Right cardiac atrium (tissue), 5 donors: ENCODE results near the gene TRPC3. TPM values are rescaled to one million over a fixed set of nuclear protein-coding genes. Genes with fewer than 3 reads are reported as not detected.

Experiments
- ATAC-seq, 2 donors: fragments of 200-7000 bp; cut with Tn5 transposase; one replicate each; pipeline versions ENCODE4 v1.8.0 to v1.9.1; 2020; ENCODE audit warnings: moderate library complexity in 2 of 2, mild to moderate bottlenecking in 1 of 2
- DNase-seq, 3 donors: peaks; one replicate each; pipeline ENCODE4 v3.0.0-alpha.2; 2020
- H3K27ac ChIP-seq: one replicate; pipeline ENCODE4 v1.5.1; 2013; ENCODE audit warnings: mild to moderate bottlenecking, low read length, control low read depth, moderate library complexity
- H3K27me3 ChIP-seq: one replicate; pipeline ENCODE4 v1.6.1; 2013; ENCODE audit not compliant: control insufficient read depth, insufficient read depth
- H3K4me1 ChIP-seq: one replicate; pipeline ENCODE4 v1.6.1; 2013; ENCODE audit warnings: low read length; ENCODE audit not compliant: control insufficient read depth, insufficient read depth
- H3K4me3 ChIP-seq: one replicate; pipeline ENCODE4 v1.5.1; 2013; ENCODE audit warnings: low read length, control low read depth
- H3K9me3 ChIP-seq: one replicate; pipeline ENCODE4 v1.6.1; 2013; ENCODE audit warnings: low read length; ENCODE audit not compliant: control insufficient read depth
- WGBS: extraction: QIAGEN DNeasy Blood & Tissue Kit; methylation state at CpG from one replicate; pipeline ENCODE4 v1.1.7; 2013; 5-methylcytosine and 5-hydroxymethylcytosine counted together
- intact Hi-C, 4 donors: fragments of 100-400 bp; cut with DNase I; formaldehyde crosslinking; loops; one replicate each; pipeline versions ENCODE4 v1.11.0 to v1.14.0; 2022 to 2023
- polyA plus RNA-seq: library from polyadenylated mRNA; stranded (reverse); fragments of 200-250 nt; gene quantifications from one replicate; pipeline ENCODE4 v1.2.3, GENCODE V29; 2013
- total RNA-seq, 4 donors: library from RNA; stranded (reverse); fragmentation: NEBNext Ultra II Directional; extraction: Animal tissue kit (Norgen Biotek cat#: 25700); gene quantifications; one replicate each; pipeline ENCODE4 v1.2.1, GENCODE V29; 2021
- donor health status: healthy with polysubstance abuse.
- donor health status: DM: no; HTN: yes; CAD: no.
- donor health status: DM: no; HTN: no; CAD: no.
- donor health status: DM: no; HTN: yes; CAD: no; lungs with severe emphysema.
- donor health status: DM: yes; HTN: yes; CAD: no.

TRPC3 gene
- total and polyA plus RNA-seq, 5 donors, result 0.09 to 0.34 (median 0.20) TPM

GRCh38 chr4:121873604-121874003, 78.3 kb downstream of the TRPC3 start:
- DNase-seq (no peak), ATAC-seq (no peak)
- Histone ChIP-seq H3K4me1 (no peaks in the 10 kb centered on the region), H3K4me3 (no peak overlapping the region), H3K27me3 (no peaks in the 10 kb centered on the region), H3K9me3 (no peaks in the 10 kb centered on the region), H3K27ac (no peak overlapping the region)
- WGBS, result 46% methylated on average over 3 of the region's 3 CpGs
- intact Hi-C loops, result no loop called here

GRCh38 chr4:121869841-121870822, 81.7 kb downstream of the TRPC3 start, which contains the start of gene BBS7:
TSS of gene BBS7 (minus strand) at chr4:121870474. CDS start at chr4:121870313, 161 bp downstream.
- H3K27me3 ChIP-seq, result no peaks in the 10 kb centered on the region
- H3K9me3 ChIP-seq, result no peaks in the 10 kb centered on the region
- peak; percentile 99 to 100 (median 99) for DNase-seq
- peak within 1 kb of the TSS; percentile 91 for H3K4me3 ChIP-seq
- intact Hi-C loops, result no loop called here
- under 1% methylated on average over 58 of the region's 58 CpGs for WGBS
- peak; percentile 100 for ATAC-seq
- H3K4me1 ChIP-seq, result no peaks in the 10 kb centered on the region
- H3K27ac ChIP-seq, result peak within 1 kb of the TSS; percentile 74

- no peak for DNase-seq
- intact Hi-C loops, result no loop called here
Measured at GRCh38 chr4:121863799-121864198, 88.1 kb downstream of the TRPC3 start.

GRCh38 chr4:121861426-121861825, 90.4 kb downstream of the TRPC3 start:
- intact Hi-C loops, result no loop called here
- WGBS, result 89% methylated on average over 2 of the region's 2 CpGs

More at GRCh38 chr4:121863799-121864198, 88.1 kb downstream of the TRPC3 start:
- ATAC-seq, result no peak
- Histone ChIP-seq H3K27ac (no peak overlapping the region), H3K4me1 (no peaks in the 10 kb centered on the region), H3K4me3 (no peak overlapping the region), H3K27me3 (no peaks in the 10 kb centered on the region), H3K9me3 (no peaks in the 10 kb centered on the region)
- WGBS, result 86% methylated on average over 7 of the region's 7 CpGs

GRCh38 chr4:121860121-121860520, 91.7 kb downstream of the TRPC3 start:
- Histone ChIP-seq H3K27me3 (no peaks in the 10 kb centered on the region), H3K4me1 (no peaks in the 10 kb centered on the region), H3K27ac (no peak overlapping the region), H3K4me3 (no peak overlapping the region), H3K9me3 (no peaks in the 10 kb centered on the region)
- ATAC-seq (no peak), DNase-seq (no peak)
- intact Hi-C loops, result no loop called here

More at GRCh38 chr4:121861426-121861825, 90.4 kb downstream of the TRPC3 start:
- Histone ChIP-seq H3K4me3 (no peak overlapping the region), H3K4me1 (no peaks in the 10 kb centered on the region), H3K27ac (no peak overlapping the region), H3K9me3 (no peaks in the 10 kb centered on the region), H3K27me3 (no peaks in the 10 kb centered on the region)
- ATAC-seq (no peak), DNase-seq (no peak)

- no peaks in the 10 kb centered on the region for H3K9me3 ChIP-seq
- no peak overlapping the region for H3K27ac ChIP-seq
- no peak overlapping the region for H3K4me3 ChIP-seq
- no peaks in the 10 kb centered on the region for H3K4me1 ChIP-seq
- intact Hi-C loops, result no loop called here
- no peak for DNase-seq
- no peaks in the 10 kb centered on the region for H3K27me3 ChIP-seq
- no peak for ATAC-seq
- WGBS, result 91% methylated on average over 1 of the region's 1 CpG
Measured at GRCh38 chr4:121851354-121851753, 100.5 kb downstream of the TRPC3 start.

GRCh38 chr4:121846662-121847061, 105.2 kb downstream of the TRPC3 start:
- intact Hi-C loops, result no loop called here
- Histone ChIP-seq H3K27ac (no peak overlapping the region), H3K9me3 (no peaks in the 10 kb centered on the region), H3K27me3 (no peaks in the 10 kb centered on the region), H3K4me1 (no peaks in the 10 kb centered on the region), H3K4me3 (no peak overlapping the region)
- 92% methylated on average over 6 of the region's 6 CpGs for WGBS
- ATAC-seq (no peak), DNase-seq (no peak)

GRCh38 chr4:121842862-121843261, 109.0 kb downstream of the TRPC3 start:
- DNase-seq (no peak), ATAC-seq (no peak)
- Histone ChIP-seq H3K9me3 (no peaks in the 10 kb centered on the region), H3K27me3 (no peaks in the 10 kb centered on the region), H3K4me1 (no peaks in the 10 kb centered on the region), H3K4me3 (no peak overlapping the region), H3K27ac (no peak overlapping the region)
- WGBS, result 89% methylated on average over 4 of the region's 4 CpGs
- intact Hi-C loops, result no loop called here

- no peak overlapping the region for H3K27ac ChIP-seq
- no peak for ATAC-seq
- DNase-seq, result no peak
- no peaks in the 10 kb centered on the region for H3K9me3 ChIP-seq
- no peak overlapping the region for H3K4me3 ChIP-seq
- no peaks in the 10 kb centered on the region for H3K27me3 ChIP-seq
- intact Hi-C loops, result no loop called here
- H3K4me1 ChIP-seq, result no peaks in the 10 kb centered on the region
Measured at GRCh38 chr4:121838136-121838535, 113.7 kb downstream of the TRPC3 start.

- Histone ChIP-seq H3K27ac (no peak overlapping the region), H3K9me3 (no peaks in the 10 kb centered on the region), H3K4me1 (no peaks in the 10 kb centered on the region), H3K4me3 (no peak overlapping the region), H3K27me3 (no peaks in the 10 kb centered on the region)
- intact Hi-C loops, result no loop called here
- ATAC-seq (no peak), DNase-seq (no peak)
- WGBS, result 89% methylated on average over 5 of the region's 5 CpGs
Measured at GRCh38 chr4:121829511-121829910, 122.3 kb downstream of the TRPC3 start.
